Spinal cord (tissue), 10 donors: Measurements from ENCODE around the gene LMX1A. TPM values are rescaled to one million over a fixed set of nuclear protein-coding genes. Genes with fewer than 3 reads are reported as not detected.
A peak's percentile ranks its signal among the peaks of the same experiment; 100 is the strongest.

ENCODE experiments used
- DNase-seq, 6 donors: peaks; one replicate each; pipeline versions ENCODE4 v3.0.0 to v3.0.0-alpha.2; 2013 to 2015; ENCODE audit warnings: low spot score in 6 of 6, low read depth in 4 of 6
- H3K27ac ChIP-seq: one replicate; pipeline ENCODE4 v1.5.1; 2013; ENCODE audit warnings: low read depth, low read length, control low read depth
- H3K27me3 ChIP-seq: one replicate; pipeline ENCODE4 v1.6.1; 2013; ENCODE audit warnings: low read length; ENCODE audit not compliant: control insufficient read depth, insufficient read depth
- H3K36me3 ChIP-seq: one replicate; pipeline ENCODE4 v1.6.1; 2013; ENCODE audit warnings: low read length; ENCODE audit not compliant: control insufficient read depth, insufficient read depth
- H3K4me1 ChIP-seq: one replicate; pipeline ENCODE4 v1.6.1; 2013; ENCODE audit warnings: low read length; ENCODE audit not compliant: control insufficient read depth, insufficient read depth
- H3K4me3 ChIP-seq: one replicate; pipeline ENCODE4 v1.5.1; 2013; ENCODE audit warnings: low read depth, low read length, control low read depth
- H3K9me3 ChIP-seq: one replicate; pipeline ENCODE4 v1.6.1; 2013; ENCODE audit warnings: low read length; ENCODE audit not compliant: control insufficient read depth, insufficient read depth
- WGBS: methylation state at CpG from one replicate; pipeline ENCODE4 v1.1.5; 2013; ENCODE audit warnings: missing lambda C conversion rate; ENCODE audit not compliant: insufficient coverage; 5-methylcytosine and 5-hydroxymethylcytosine counted together
- polyA plus RNA-seq, 2 donors: library from polyadenylated mRNA; unstranded; fragments of 120-200 nt; gene quantifications; one replicate each; pipeline ENCODE4 v1.2.1, GENCODE V29; 2013; ENCODE audit not compliant: insufficient read length in 2 of 2
- total RNA-seq, 2 donors: library from RNA; depleted of rRNA in 1 of 2; stranded (reverse); fragments of 120-200 nt in 1 of 2; fragments of >200 nt in 1 of 2; gene quantifications; one replicate each; pipeline versions ENCODE4 v1.2.3 to v1.2.4, GENCODE V29; 2013 to 2014
- donor health status: healthy.

Gene LMX1A
- total and polyA plus RNA-seq, 4 donors: 0.40 to 4.4 (median 0.69) TPM

DNA sequence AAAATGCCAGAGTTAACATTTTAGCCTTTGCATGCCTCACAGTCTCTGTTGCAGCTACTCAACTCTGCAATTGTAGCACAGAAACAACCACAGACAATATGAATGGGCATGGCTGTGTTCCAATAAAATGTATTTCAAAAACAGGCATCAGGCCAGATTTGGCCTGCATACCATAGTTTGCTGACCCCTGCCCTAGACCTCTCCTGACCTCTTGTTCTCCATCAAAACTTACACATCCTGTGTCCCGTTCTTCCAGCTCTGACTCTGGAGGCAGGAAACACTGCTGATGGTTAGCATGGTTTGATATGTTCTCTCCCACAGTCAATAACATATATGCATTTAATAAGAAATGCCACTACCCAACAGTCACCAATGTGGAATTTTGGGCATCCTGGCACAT, 138.6 kb downstream of the LMX1A start:
- peaks cover 14% of the 10 kb centered on the region for H3K4me1 ChIP-seq

DNA sequence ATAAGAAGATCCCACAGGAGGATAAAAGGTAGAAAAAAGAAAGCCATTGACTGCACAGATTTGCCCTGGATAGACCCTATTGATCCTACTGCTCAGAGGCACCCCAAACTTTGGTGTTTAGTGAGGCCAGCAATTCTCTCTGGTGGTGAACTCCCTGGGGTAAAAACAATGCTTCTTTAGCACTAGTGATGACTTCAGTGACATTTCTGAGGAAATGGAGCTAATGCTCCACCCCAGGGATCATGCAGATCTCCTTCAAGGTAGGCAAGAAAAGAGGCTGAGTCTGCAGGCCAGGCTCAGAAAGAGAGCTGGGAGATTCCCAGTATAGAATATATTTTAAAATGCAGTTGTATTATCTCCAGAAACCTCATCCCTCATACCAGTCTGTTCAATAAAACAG, 140.3 kb downstream of the LMX1A start:
- H3K4me1 ChIP-seq: peaks cover 9% of the 10 kb centered on the region
- H3K36me3 ChIP-seq: no peaks in the 10 kb centered on the region
- peaks cover 7% of the 10 kb centered on the region for H3K27me3 ChIP-seq
- H3K4me3 ChIP-seq: no peak overlapping the region
- no peak overlapping the region for H3K27ac ChIP-seq
- no peak for DNase-seq
- no peaks in the 10 kb centered on the region for H3K9me3 ChIP-seq

More for the DNA sequence above, 138.6 kb downstream of the LMX1A start:
- DNase-seq: no peak
- no peak overlapping the region for H3K4me3 ChIP-seq
- no CpG with 5 or more reads among the region's 1 CpG for WGBS
- H3K27ac ChIP-seq: peak overlapping the region; percentile 1
- H3K9me3 ChIP-seq: no peaks in the 10 kb centered on the region
- H3K36me3 ChIP-seq: no peaks in the 10 kb centered on the region
- H3K27me3 ChIP-seq: peaks cover 7% of the 10 kb centered on the region

DNA sequence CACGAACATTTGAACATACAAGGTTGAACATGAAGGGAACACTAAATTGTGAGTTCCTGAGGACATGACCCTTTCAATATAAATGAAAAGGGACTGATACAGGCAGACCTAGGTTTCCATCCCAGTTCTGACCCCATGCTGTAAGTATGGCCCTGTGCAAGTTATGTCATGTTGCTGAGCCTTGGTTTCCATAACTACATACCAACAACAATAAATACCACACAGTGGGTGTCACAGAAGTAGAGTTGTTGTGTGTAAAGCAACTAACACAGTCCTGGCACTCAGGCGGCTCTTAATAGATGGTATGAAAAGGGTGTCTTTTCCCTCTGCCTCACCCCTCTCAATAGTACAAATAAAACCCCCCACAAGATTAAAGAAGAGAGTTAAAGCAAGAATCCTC, 140.8 kb downstream of the LMX1A start:
- Histone ChIP-seq H3K27me3 (peaks cover 7% of the 10 kb centered on the region), H3K36me3 (no peaks in the 10 kb centered on the region), H3K9me3 (no peaks in the 10 kb centered on the region), H3K4me1 (peaks cover 8% of the 10 kb centered on the region), H3K27ac (no peak overlapping the region), H3K4me3 (no peak overlapping the region)
- WGBS: no CpG with 5 or more reads among the region's 2 CpGs
- no peak for DNase-seq

DNA sequence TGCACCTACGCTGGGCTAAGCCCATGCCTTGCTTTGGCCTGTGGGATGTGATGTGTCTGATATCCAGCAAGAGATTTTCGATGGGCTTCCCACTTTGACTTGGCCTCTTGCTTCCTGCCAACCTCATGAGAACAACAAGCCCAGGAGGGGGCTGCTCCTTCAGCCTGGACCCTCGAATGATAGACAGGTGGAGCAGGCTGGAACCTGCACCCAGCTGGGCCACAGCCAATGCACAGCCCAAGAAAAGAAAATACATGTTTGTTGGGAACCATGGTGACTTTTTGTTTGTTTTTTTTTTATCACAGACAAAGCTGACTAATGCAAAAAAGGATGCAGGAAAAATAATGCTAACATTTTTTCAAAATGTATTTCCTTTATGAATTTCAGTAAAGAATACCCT, 144.3 kb downstream of the LMX1A start:
- Histone ChIP-seq H3K4me1 (no peaks in the 10 kb centered on the region), H3K36me3 (no peaks in the 10 kb centered on the region), H3K9me3 (no peaks in the 10 kb centered on the region), H3K4me3 (no peak overlapping the region), H3K27ac (no peak overlapping the region), H3K27me3 (no peaks in the 10 kb centered on the region)
- WGBS: 71% methylated on average over 1 of the region's 3 CpGs
- DNase-seq: no peak

DNA sequence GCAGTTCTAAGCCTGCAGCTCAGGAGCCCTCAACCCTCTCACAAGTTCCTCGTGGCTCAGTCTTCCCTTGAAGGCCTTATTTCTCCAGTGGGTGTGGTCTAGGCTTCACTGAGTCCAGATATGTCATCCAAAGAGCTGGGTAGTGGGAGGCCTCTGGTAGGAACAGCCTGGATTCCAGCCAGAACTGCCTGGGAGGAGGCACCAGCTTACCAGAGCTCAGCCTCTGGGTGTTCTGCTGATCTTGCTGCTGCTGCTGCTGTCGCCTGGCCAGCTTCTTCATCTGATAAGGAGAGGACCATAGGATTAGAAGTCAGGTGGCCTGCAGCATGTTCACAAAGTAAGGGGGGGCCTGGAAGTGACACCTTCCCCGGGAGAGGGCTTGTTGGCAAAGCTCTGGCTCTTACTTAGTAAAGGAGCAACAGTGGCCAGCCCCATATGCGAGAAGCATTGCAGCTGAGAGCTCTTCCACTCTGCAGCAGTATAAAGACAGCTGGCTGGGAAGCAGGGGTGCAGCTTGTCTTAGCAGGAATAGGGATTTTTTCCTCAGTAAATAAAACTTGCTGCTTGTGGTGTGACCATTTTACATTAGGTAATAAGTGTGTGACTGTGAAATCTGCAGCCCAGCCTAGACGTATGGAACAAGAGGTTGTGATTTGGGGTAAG, 148.5 kb downstream of the LMX1A start:
- Histone ChIP-seq H3K4me3 (no peak overlapping the region), H3K36me3 (no peaks in the 10 kb centered on the region), H3K4me1 (peaks cover 4% of the 10 kb centered on the region), H3K9me3 (no peaks in the 10 kb centered on the region), H3K27ac (no peak overlapping the region), H3K27me3 (no peaks in the 10 kb centered on the region)
- peak in 1 of 6 donors; percentile 52 for DNase-seq
- 81% methylated on average over 3 of the region's 5 CpGs for WGBS

DNA sequence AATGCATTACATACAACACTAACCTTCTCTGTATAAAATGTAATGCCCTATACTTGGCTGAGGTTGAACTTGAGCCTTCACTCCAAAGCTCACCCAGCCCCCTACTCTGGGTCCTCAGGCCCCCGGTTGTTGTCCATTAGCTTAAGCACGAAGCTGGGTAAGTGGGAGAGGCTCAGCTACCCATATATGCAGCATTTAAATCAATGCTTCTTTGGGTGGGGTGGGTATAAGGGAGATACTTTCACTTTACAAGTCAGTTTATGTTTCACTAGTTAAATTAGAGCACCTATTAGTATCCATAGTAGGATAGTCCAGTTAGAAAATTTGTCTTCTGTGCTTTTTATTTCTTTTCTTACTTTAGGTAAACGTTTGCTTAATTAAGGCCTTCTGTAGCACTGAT, 151.4 kb downstream of the LMX1A start:
- no peaks in the 10 kb centered on the region for H3K9me3 ChIP-seq
- DNase-seq: no peak
- no peak overlapping the region for H3K27ac ChIP-seq
- no peaks in the 10 kb centered on the region for H3K36me3 ChIP-seq
- H3K4me1 ChIP-seq: peaks cover 4% of the 10 kb centered on the region
- no peak overlapping the region for H3K4me3 ChIP-seq
- no CpG with 5 or more reads among the region's 3 CpGs for WGBS
- H3K27me3 ChIP-seq: peaks cover 3% of the 10 kb centered on the region

DNA sequence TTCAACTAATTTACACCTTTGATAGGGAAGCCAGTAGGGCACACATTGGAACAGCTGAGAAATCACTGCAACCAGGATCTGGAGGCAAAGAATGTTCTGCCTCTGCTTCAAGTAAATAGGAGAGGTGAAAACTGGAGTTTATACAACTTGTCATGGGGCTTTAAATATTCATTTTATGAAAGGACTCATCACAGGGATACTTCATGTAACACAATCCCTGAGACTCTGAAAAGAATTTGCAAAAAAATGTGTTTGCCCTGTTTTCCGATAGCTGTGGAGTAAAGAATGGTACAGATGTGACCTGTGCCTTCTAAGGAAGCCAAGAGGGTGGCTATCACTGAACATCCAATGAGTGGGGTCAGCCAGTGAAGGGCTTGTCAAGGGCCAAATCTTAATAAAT, 152.0 kb downstream of the LMX1A start:
- peaks cover 4% of the 10 kb centered on the region for H3K4me1 ChIP-seq
- H3K27ac ChIP-seq: no peak overlapping the region

DNA sequence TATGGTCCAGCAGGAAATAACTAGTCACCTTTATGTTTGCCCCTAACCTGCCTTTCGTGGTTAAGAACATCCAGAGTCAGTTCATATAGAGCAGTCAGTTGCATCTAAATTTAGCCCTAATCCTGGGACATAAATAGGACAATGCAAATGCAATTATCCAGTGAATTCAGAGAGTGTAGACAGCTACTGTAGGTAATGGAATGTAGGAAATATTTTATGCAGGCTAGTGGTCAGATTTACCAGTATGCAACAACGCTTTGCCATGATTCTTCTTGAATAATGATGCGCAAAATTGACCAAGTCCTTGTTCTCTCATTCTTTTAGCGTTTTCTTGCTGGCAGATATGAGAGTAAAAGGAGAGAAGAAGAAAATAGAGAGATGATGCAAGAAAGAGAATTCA, 165.4 kb downstream of the LMX1A start:
- H3K9me3 ChIP-seq: no peaks in the 10 kb centered on the region
- WGBS: 72% methylated on average over 4 of the region's 4 CpGs
- no peak overlapping the region for H3K27ac ChIP-seq
- peaks cover 2% of the 10 kb centered on the region for H3K27me3 ChIP-seq
- no peaks in the 10 kb centered on the region for H3K4me1 ChIP-seq
- no peaks in the 10 kb centered on the region for H3K36me3 ChIP-seq
- DNase-seq: no peak
- no peak overlapping the region for H3K4me3 ChIP-seq

More for the DNA sequence above, 152.0 kb downstream of the LMX1A start:
- Histone ChIP-seq H3K4me3 (no peak overlapping the region), H3K27me3 (peaks cover 3% of the 10 kb centered on the region), H3K9me3 (no peaks in the 10 kb centered on the region), H3K36me3 (no peaks in the 10 kb centered on the region)
- WGBS: 82% methylated on average over 1 of the region's 1 CpG
- no peak for DNase-seq

DNA sequence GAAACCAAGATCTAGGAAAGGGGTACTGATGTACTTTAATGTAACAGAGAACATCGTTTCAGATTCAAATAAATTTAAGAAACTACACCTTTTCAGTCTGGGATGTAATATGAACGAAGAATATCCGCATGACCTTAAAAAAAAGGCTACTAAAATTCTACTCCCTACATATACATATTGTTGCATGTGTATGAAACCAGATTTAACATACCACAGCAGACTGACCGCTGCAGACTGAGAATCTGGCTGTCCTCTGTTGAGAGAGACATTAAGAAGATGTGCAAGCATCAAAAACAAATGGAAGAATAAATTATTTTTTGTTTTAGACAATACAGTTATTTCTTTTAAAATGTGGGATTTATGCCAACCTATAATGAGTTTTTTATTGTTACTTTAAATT, 166.6 kb downstream of the LMX1A start:
- no peak overlapping the region for H3K27ac ChIP-seq
- peaks cover 2% of the 10 kb centered on the region for H3K27me3 ChIP-seq
- DNase-seq: no peak
- no peaks in the 10 kb centered on the region for H3K4me1 ChIP-seq
- H3K4me3 ChIP-seq: no peak overlapping the region
- no peaks in the 10 kb centered on the region for H3K36me3 ChIP-seq
- no CpG with 5 or more reads among the region's 4 CpGs for WGBS
- H3K9me3 ChIP-seq: no peaks in the 10 kb centered on the region

DNA sequence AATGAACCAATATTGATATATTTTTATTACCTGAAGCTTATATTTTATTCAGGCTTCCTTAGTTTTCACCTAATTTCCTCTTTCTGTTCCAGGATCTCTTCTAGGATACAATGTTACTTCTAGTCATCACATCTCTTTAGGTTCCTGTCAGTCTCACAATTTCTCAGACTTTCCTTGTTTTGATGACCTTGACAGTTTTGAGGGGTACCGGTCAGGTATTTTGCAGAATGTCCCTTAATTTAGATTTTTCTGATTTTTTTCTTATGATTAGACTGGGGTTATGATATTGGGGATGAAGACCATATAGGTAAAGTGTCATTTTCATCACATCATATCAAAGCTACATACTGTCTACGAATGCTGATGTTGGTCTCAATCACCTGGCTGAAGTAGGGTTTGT, 167.5 kb downstream of the LMX1A start:
- Histone ChIP-seq H3K27ac (no peak overlapping the region), H3K36me3 (no peaks in the 10 kb centered on the region), H3K9me3 (no peaks in the 10 kb centered on the region), H3K27me3 (peaks cover 2% of the 10 kb centered on the region), H3K4me3 (no peak overlapping the region), H3K4me1 (no peaks in the 10 kb centered on the region)
- no CpG with 5 or more reads among the region's 2 CpGs for WGBS
- DNase-seq: no peak
